CD14-positive monocyte (primary cell): ENCODE data around the gene FBXO10. TPM values are rescaled to one million over a fixed set of nuclear protein-coding genes. Genes with fewer than 3 reads are reported as not detected.

Source experiments
- DNase-seq, 3 donors: peaks; one replicate each; pipeline ENCODE4 v3.0.0-alpha.2; 2011 to 2022
- H2AFZ ChIP-seq: 2 replicates; pipeline ENCODE4 v1.6.0; 2012; ENCODE audit warnings: mild to moderate bottlenecking, low read depth, low read length, inconsistent platforms; ENCODE audit not compliant: insufficient read depth, poor library complexity, severe bottlenecking
- H3K27ac ChIP-seq, 2 donors: 1 replicate in 1 of 2; 2 replicates in 1 of 2; pipeline ENCODE4 v1.5.1; 2012 to 2013; ENCODE audit warnings: low read length in 2 of 2, control low read depth in 1 of 2, inconsistent platforms in 1 of 2, low read depth in 1 of 2, mild to moderate bottlenecking in 1 of 2
- H3K27me3 ChIP-seq, 2 donors: one replicate each; pipeline versions ENCODE4 v1.6.0 to v1.6.1; 2011 to 2013; ENCODE audit warnings: low read length in 2 of 2; ENCODE audit not compliant: control insufficient read depth in 2 of 2, insufficient read depth in 2 of 2
- H3K36me3 ChIP-seq, 2 donors: replicated peaks in 1 of 2; 1 replicate in 1 of 2; 2 replicates in 1 of 2; pipeline versions ENCODE4 v1.5.1 to v1.6.1; 2012 to 2013; ENCODE audit warnings: low read length in 2 of 2, control low read depth in 1 of 2, inconsistent platforms in 1 of 2, mild to moderate bottlenecking in 1 of 2; ENCODE audit not compliant: insufficient read depth in 2 of 2, control insufficient read depth in 1 of 2
- H3K4me1 ChIP-seq, 2 donors: 1 replicate in 1 of 2; 2 replicates in 1 of 2; pipeline versions ENCODE4 v1.5.1 to v1.6.1; 2012 to 2013; ENCODE audit warnings: low read length in 2 of 2, control low read depth in 1 of 2, inconsistent platforms in 1 of 2, mild to moderate bottlenecking in 1 of 2, moderate library complexity in 1 of 2; ENCODE audit not compliant: insufficient read depth in 2 of 2, control insufficient read depth in 1 of 2
- H3K4me2 ChIP-seq: replicated peaks from 2 replicates; pipeline ENCODE3; 2012; ENCODE audit warnings: low read length, moderate library complexity, mild to moderate bottlenecking; ENCODE audit not compliant: poor library complexity, severe bottlenecking; ENCODE audit errors: extremely low read depth
- H3K4me3 ChIP-seq, 3 experiments: fragments of 200-600 bp in 1 of 3; sonication (generic) in 1 of 3; replicated peaks in 1 of 3; 1 replicate in 2 of 3; 2 replicates in 1 of 3; pipeline ENCODE4 v1.5.1; 2011 to 2013; ENCODE audit warnings: low read length in 3 of 3, mild to moderate bottlenecking in 3 of 3, control low read depth in 2 of 3, low read depth in 2 of 3, inconsistent platforms in 1 of 3, moderate library complexity in 1 of 3
- H3K79me2 ChIP-seq: 2 replicates; pipeline ENCODE4 v1.6.0; 2012; ENCODE audit warnings: mild to moderate bottlenecking, control low read depth, inconsistent platforms, low read length, moderate library complexity; ENCODE audit not compliant: insufficient read depth
- H3K9ac ChIP-seq: 2 replicates; pipeline ENCODE4 v1.6.0; 2017; ENCODE audit warnings: low read length, mild to moderate bottlenecking; ENCODE audit not compliant: insufficient read depth, poor library complexity, severe bottlenecking
- H3K9me3 ChIP-seq, 2 donors: replicated peaks in 1 of 2; 1 replicate in 1 of 2; 2 replicates in 1 of 2; pipeline versions ENCODE4 v1.5.1 to v1.6.1; 2012 to 2013; ENCODE audit warnings: low read length in 2 of 2, control low read depth in 1 of 2; ENCODE audit not compliant: control insufficient read depth in 1 of 2, insufficient read depth in 1 of 2
- H4K20me1 ChIP-seq: 2 replicates; pipeline ENCODE4 v1.6.0; 2012; ENCODE audit warnings: mild to moderate bottlenecking, low read length, control low read depth, moderate library complexity; ENCODE audit not compliant: insufficient read depth
- H3K27ac Mint-ChIP-seq, 7 donors: one replicate each; pipeline ENCODE4 v1.8.0; 2020; ENCODE audit warnings: mild to moderate bottlenecking in 7 of 7, mixed read lengths in 7 of 7, moderate library complexity in 6 of 7, inconsistent platforms in 2 of 7
- H3K27me3 Mint-ChIP-seq, 3 donors: one replicate each; pipeline ENCODE4 v1.8.0; 2021 to 2022; ENCODE audit warnings: low read depth in 3 of 3, mild to moderate bottlenecking in 3 of 3, mixed read lengths in 3 of 3, moderate library complexity in 3 of 3, inconsistent platforms in 1 of 3
- H3K36me3 Mint-ChIP-seq, 2 donors: one replicate each; pipeline ENCODE4 v1.8.0; 2020; ENCODE audit warnings: mixed read lengths in 2 of 2, inconsistent platforms in 1 of 2, mild to moderate bottlenecking in 1 of 2
- H3K4me1 Mint-ChIP-seq: one replicate; pipeline ENCODE4 v1.8.0; 2020; ENCODE audit warnings: mild to moderate bottlenecking, mixed read lengths
- H3K4me3 Mint-ChIP-seq, 2 donors: one replicate each; pipeline ENCODE4 v1.8.0; 2020; ENCODE audit warnings: mild to moderate bottlenecking in 2 of 2, mixed read lengths in 2 of 2, moderate library complexity in 1 of 2
- H3K9me3 Mint-ChIP-seq, 7 donors: one replicate each; pipeline ENCODE4 v1.8.0; 2020 to 2022; ENCODE audit warnings: mixed read lengths in 7 of 7, mild to moderate bottlenecking in 6 of 7, moderate library complexity in 6 of 7, inconsistent platforms in 2 of 7
- WGBS: methylation state at CpG from one replicate; pipeline ENCODE4 v1.1.5; 2013; ENCODE audit warnings: missing lambda C conversion rate; ENCODE audit not compliant: insufficient coverage; 5-methylcytosine and 5-hydroxymethylcytosine counted together
- intact Hi-C, 2 donors: fragments of 100-400 bp; cut with micrococcal nuclease; formaldehyde crosslinking; loops; one replicate each; pipeline versions ENCODE4 v1.15.0 to v1.15.1; 2023
- polyA plus RNA-seq, 3 donors: library from polyadenylated mRNA; depleted of rRNA in 1 of 3; unstranded in 2 of 3; stranded (reverse) in 1 of 3; fragments of 300-500 nt in 2 of 3; fragments of >200 nt in 1 of 3; fragmentation: Illumina TruSeq in 2 of 3; gene quantifications; 1 replicate in 2 of 3; 2 replicates in 1 of 3; pipeline ENCODE4 v1.2.3, GENCODE V29; 2012 to 2021
- TF ChIP-seq, protein P1 (sequence below): fragments of 200-600 bp; IDR thresholded peaks from one replicate; pipeline ENCODE4 v1.8.0; 2022; ENCODE audit warnings: antibody characterized with exemption, mild to moderate bottlenecking

Gene FBXO10
- polyA plus RNA-seq, 3 donors = 0.08 to 1.5 TPM; not detected in 1

DNA sequence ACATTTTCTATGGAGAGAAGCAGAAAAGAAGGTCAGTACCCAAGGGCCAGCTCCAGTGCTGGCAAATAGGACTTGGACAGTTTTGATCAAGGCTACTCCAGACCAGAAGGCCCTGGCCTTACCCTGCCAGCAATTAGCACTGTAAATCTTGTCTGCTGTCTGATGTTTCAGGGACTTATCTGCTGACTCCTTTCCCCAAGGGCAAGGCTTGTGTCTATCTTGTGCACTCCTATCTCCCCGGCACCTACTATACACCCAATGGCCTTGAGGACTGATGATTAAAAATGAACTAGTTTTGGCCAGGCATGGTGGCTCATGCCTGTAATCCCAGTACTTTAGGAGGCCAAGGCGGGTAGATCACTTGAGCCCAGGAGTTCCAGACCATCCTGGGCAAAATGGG is 53.2 kb downstream of the FBXO10 start:
- no peak for DNase-seq
- Histone ChIP-seq H3K79me2 (no peaks in the 10 kb centered on the region), H3K27ac (no peak overlapping the region), H3K36me3 (no peaks in the 10 kb centered on the region), H3K9me3 (no peaks in the 10 kb centered on the region), H4K20me1 (no peaks in the 10 kb centered on the region), H3K27me3 (no peaks in the 10 kb centered on the region), H3K4me2 (no peak overlapping the region), H3K4me3 (no peak overlapping the region), H3K9ac (no peak overlapping the region), H2AFZ (no peak overlapping the region), H3K4me1 (no peaks in the 10 kb centered on the region)
- no CpG with 5 or more reads among the region's 2 CpGs for WGBS
- Mint-ChIP-seq H3K4me3 (no peak overlapping the region), H3K9me3 (peaks cover 0 to 1% (median 0%) of the 10 kb centered on the region in 7 donors), H3K27ac (no peak overlapping the region), H3K36me3 (peaks cover 3 to 6% of the 10 kb centered on the region in 2 donors), H3K27me3 (peaks cover 0 to 1% (median 1%) of the 10 kb centered on the region in 3 donors), H3K4me1 (no peaks in the 10 kb centered on the region)
- TF ChIP-seq, protein P1, sequence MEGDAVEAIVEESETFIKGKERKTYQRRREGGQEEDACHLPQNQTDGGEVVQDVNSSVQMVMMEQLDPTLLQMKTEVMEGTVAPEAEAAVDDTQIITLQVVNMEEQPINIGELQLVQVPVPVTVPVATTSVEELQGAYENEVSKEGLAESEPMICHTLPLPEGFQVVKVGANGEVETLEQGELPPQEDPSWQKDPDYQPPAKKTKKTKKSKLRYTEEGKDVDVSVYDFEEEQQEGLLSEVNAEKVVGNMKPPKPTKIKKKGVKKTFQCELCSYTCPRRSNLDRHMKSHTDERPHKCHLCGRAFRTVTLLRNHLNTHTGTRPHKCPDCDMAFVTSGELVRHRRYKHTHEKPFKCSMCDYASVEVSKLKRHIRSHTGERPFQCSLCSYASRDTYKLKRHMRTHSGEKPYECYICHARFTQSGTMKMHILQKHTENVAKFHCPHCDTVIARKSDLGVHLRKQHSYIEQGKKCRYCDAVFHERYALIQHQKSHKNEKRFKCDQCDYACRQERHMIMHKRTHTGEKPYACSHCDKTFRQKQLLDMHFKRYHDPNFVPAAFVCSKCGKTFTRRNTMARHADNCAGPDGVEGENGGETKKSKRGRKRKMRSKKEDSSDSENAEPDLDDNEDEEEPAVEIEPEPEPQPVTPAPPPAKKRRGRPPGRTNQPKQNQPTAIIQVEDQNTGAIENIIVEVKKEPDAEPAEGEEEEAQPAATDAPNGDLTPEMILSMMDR = no peak
- intact Hi-C loops = no loop called here

GRCh38 chr9:37521111-37521510 is 55.1 kb downstream of the FBXO10 start:
- no peaks in the 10 kb centered on the region for H4K20me1 ChIP-seq
- intact Hi-C loops = no loop called here
- H3K27ac ChIP-seq = no peak overlapping the region
- Mint-ChIP-seq H3K9me3 (peaks cover 0 to 1% (median 0%) of the 10 kb centered on the region in 7 donors), H3K27me3 (peaks cover 0 to 1% (median 0%) of the 10 kb centered on the region in 3 donors), H3K4me3 (no peak overlapping the region), H3K4me1 (no peaks in the 10 kb centered on the region), H3K36me3 (peaks cover 3 to 6% of the 10 kb centered on the region in 2 donors), H3K27ac (peak overlapping the region in 2 of 7 donors; percentile 37 to 59)
- DNase-seq = no peak
- no peak overlapping the region for H2AFZ ChIP-seq
- H3K9ac ChIP-seq = no peak overlapping the region
- H3K4me2 ChIP-seq = no peak overlapping the region
- TF ChIP-seq, protein P1 = no peak
- no peak overlapping the region for H3K4me3 ChIP-seq
- no peaks in the 10 kb centered on the region for H3K27me3 ChIP-seq
- H3K36me3 ChIP-seq = no peaks in the 10 kb centered on the region
- H3K9me3 ChIP-seq = no peaks in the 10 kb centered on the region
- WGBS = 96% methylated on average over 4 of the region's 10 CpGs
- H3K79me2 ChIP-seq = no peaks in the 10 kb centered on the region
- no peaks in the 10 kb centered on the region for H3K4me1 ChIP-seq
